GM12878 (cell line): ENCODE measurements around the gene PPP1R36. TPM values are rescaled to one million over a fixed set of nuclear protein-coding genes. Genes with fewer than 3 reads are reported as not detected.

Experiments
- ATAC-seq: fragments of 200-7000 bp; cut with Tn5 transposase; 3 replicates; pipeline ENCODE4 v1.9.1; 2020; ENCODE audit warnings: mild to moderate bottlenecking, moderate library complexity
- BruUV-seq: library from RNA; stranded (reverse); fragments of 400-500 nt; replicated peaks from 2 replicates; lab custom pipeline; 2021; lab: Mats Ljungman, UMichigan
- CTCF ChIA-PET: fragments of 300-600 bp; sonication (Branson Sonifier 250); formaldehyde crosslinking; extraction: SDS; loops from one replicate; lab custom pipeline; 2021; ENCODE audit warnings: inconsistent platforms; lab: Yijun Ruan, JAX
- POLR2A ChIA-PET: fragments of 350-600 bp; formaldehyde crosslinking; extraction: SDS; loops from one replicate; lab custom pipeline; 2021; ENCODE audit warnings: inconsistent platforms; lab: Charles Lee
- RAD21 ChIA-PET: fragments of 300-600 bp; sonication (Branson Sonifier 250); formaldehyde crosslinking; loops from one replicate; lab custom pipeline; 2023; ENCODE audit warnings: antibody characterized with exemption; ENCODE audit not compliant: unreplicated experiment; lab: Charles Lee
- SMC1A ChIA-PET: fragments of 300-600 bp; sonication (Branson Sonifier 250); formaldehyde crosslinking; loops from one replicate; lab custom pipeline; 2023; ENCODE audit not compliant: unreplicated experiment, uncharacterized antibody; lab: Charles Lee
- DNase-seq: peaks from one replicate; pipeline ENCODE4 v3.0.0-alpha.2; 2011; ENCODE audit warnings: low read depth, low spot score
- FAIRE-seq: peaks from 3 replicates; lab custom pipeline; 2011; peaks lifted over from hg19 to GRCh38; lab: Jason Lieb, UNC
- H2AFZ ChIP-seq: 2 replicates; pipeline ENCODE4 v1.6.0; 2011; ENCODE audit warnings: low read depth, low read length, control low read depth; ENCODE audit not compliant: control insufficient read depth
- H3K27ac ChIP-seq: 2 replicates; pipeline ENCODE4 v1.5.1; 2011; ENCODE audit warnings: control low read depth; ENCODE audit not compliant: control insufficient read depth, insufficient read depth
- H3K27me3 ChIP-seq, 2 experiments: replicated peaks in 1 of 2; 2 replicates each; pipeline versions ENCODE4 v1.6.0 to v1.6.1; 2011; ENCODE audit warnings: low read length in 1 of 2; ENCODE audit not compliant: control insufficient read depth in 2 of 2, insufficient read depth in 2 of 2
- H3K36me3 ChIP-seq, 2 experiments: 2 replicates each; pipeline ENCODE4 v1.5.1; 2011; ENCODE audit warnings: low read length in 1 of 2; ENCODE audit not compliant: control insufficient read depth in 2 of 2, insufficient read depth in 2 of 2
- H3K4me1 ChIP-seq: 2 replicates; pipeline ENCODE4 v1.6.1; 2011; ENCODE audit warnings: mild to moderate bottlenecking, low read length, moderate library complexity, mixed read lengths; ENCODE audit not compliant: control insufficient read depth, insufficient read depth
- H3K4me2 ChIP-seq: 2 replicates; pipeline ENCODE4 v1.6.0; 2011; ENCODE audit warnings: control low read depth; ENCODE audit not compliant: control insufficient read depth, insufficient read depth
- H3K4me3 ChIP-seq: fragments of 200-600 bp; sonication (generic); 2 replicates; pipeline ENCODE4 v1.5.1; 2016
- H3K79me2 ChIP-seq: 2 replicates; pipeline ENCODE4 v1.6.0; 2011; ENCODE audit warnings: low read length; ENCODE audit not compliant: control insufficient read depth, insufficient read depth
- H3K9ac ChIP-seq: 2 replicates; pipeline ENCODE4 v1.8.0; 2011; ENCODE audit warnings: low read length, control low read depth, mixed read lengths; ENCODE audit not compliant: control insufficient read depth, insufficient read depth
- H3K9me3 ChIP-seq: replicated peaks from 3 replicates; pipeline ENCODE4 v1.5.1; 2011; ENCODE audit warnings: mild to moderate bottlenecking, low read length; ENCODE audit not compliant: control insufficient read depth, insufficient read depth
- H4K20me1 ChIP-seq: 2 replicates; pipeline ENCODE4 v1.6.0; 2011; ENCODE audit not compliant: control insufficient read depth, insufficient read depth
- PKNOX1 ChIP-seq: fragments of 450-650 bp; IDR thresholded peaks from 2 replicates; pipeline ENCODE4 v1.6.1; 2016; ENCODE audit warnings: mild to moderate bottlenecking
- RELA ChIP-seq: fragments of 450-650 bp; IDR thresholded peaks from 2 replicates; pipeline ENCODE4 v1.8.0; 2014; ENCODE audit warnings: borderline replicate concordance; ENCODE audit not compliant: partially characterized antibody
- SREBF1 ChIP-seq: IDR thresholded peaks from 2 replicates; pipeline ENCODE4 v1.6.1; 2012; ENCODE audit warnings: mild to moderate bottlenecking, low read length
- TAF1 ChIP-seq: IDR thresholded peaks from 2 replicates; pipeline ENCODE4 v1.6.1; 2011; ENCODE audit warnings: mild to moderate bottlenecking, low read depth, low read length, borderline replicate concordance
- ZZZ3 ChIP-seq: IDR thresholded peaks from 2 replicates; pipeline ENCODE4 v1.6.1; 2011; ENCODE audit warnings: low read depth; ENCODE audit not compliant: control insufficient read depth, insufficient read length
- WGBS: methylation state at CpG from one replicate; pipeline ENCODE4 v1.1.6; 2016; ENCODE audit warnings: low lambda C conversion rate; ENCODE audit not compliant: insufficient replicate concordance, insufficient coverage; ENCODE audit errors: missing lambda C conversion rate; 5-methylcytosine and 5-hydroxymethylcytosine counted together
- in situ Hi-C: fragments of 300-500 bp; cut with MboI; formaldehyde crosslinking; loops from 9 replicates; pipeline ENCODE4 v1.14.3; 2018; ENCODE audit warnings: mixed read lengths
- intact Hi-C: fragments of 100-400 bp; cut with micrococcal nuclease; formaldehyde crosslinking; loops from one replicate; pipeline ENCODE4 v1.14.2; 2022; ENCODE audit not compliant: unreplicated experiment
- polyA plus RNA-seq, 11 experiments: library from polyadenylated mRNA; depleted of rRNA in 4 of 11; unstranded in 6 of 11; stranded (reverse) in 5 of 11; fragments of >200 nt; fragmentation: Nextera tagmentation in 4 of 11; fragmentation: Illumina TruSeq in 1 of 11; extraction: Ambion mirVana in 4 of 11; extraction: Trizol in 1 of 11; gene quantifications; 1 replicate in 1 of 11; 2 replicates in 10 of 11; pipeline versions ENCODE4 v1.2.1 to v1.2.3, GENCODE V29; 2011 to 2016; ENCODE audit warnings: inconsistent platforms in 2 of 11, missing spikeins in 2 of 11, low read depth in 1 of 11
- total RNA-seq, 4 experiments: library from RNA; depleted of rRNA in 3 of 4; stranded (reverse); fragments of >200 nt in 3 of 4; fragmentation: Illumina TruSeq in 1 of 4; extraction: Trizol in 1 of 4; gene quantifications; 2 replicates each; pipeline versions ENCODE4 v1.2.1 to v1.2.3, GENCODE V29; 2013 to 2021

Gene PPP1R36
- total and polyA plus RNA-seq, 10 of the 15 experiments (the other 5 are each of a cell fraction or from before 2014, with no cell fraction given): 0.12 to 0.13 TPM; not detected in 8

DNA sequence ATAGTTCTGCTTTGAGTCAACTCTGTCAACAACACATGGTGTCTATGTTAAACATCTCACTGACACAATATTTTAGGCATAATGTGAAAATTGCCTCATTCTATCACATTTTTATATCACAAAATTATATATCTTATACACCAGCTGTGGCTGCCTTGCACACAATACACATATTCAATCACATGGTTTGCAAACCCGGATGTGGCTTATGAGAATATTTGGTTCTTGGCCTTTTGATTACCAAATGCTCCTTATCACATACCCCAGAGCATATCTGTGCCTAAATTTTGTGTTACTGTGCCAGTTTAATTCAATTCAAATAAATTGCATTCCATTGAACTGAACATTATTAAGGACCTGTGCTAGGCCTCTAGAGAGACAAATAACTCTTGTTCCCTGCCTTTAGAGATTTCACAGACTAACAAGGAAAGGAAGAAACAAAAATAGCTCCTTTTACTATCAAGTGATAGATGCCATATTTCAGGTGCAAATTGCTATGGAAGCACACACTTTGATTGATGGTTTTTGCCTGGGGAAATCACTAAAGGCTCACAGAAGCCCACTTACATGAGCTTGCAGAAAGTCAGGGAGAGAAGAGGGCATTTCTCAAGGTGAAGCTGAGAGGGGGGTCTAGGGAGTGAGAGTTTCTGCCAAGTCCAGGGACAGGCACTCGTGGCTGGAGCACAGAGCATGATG is 63.4 kb downstream of the PPP1R36 start:
- no peaks in the 10 kb centered on the region; a peak in 1 of 4 replicates for H3K27me3 ChIP-seq
- FAIRE-seq (no peak), ATAC-seq (no peak), DNase-seq (no peak)
- H3K79me2 ChIP-seq: no peaks in the 10 kb centered on the region
- H3K4me1 ChIP-seq: no peaks in the 10 kb centered on the region
- CTCF ChIA-PET: interaction anchor here (0.8 to 1.2 kb wide), 2 partner anchors 23 to 24 kb away, joined by 3 read pairs; no protein-coding TSS in a partner anchor
- no peak overlapping the region for H3K9ac ChIP-seq
- SMC1A ChIA-PET: interaction anchor here (1.4 to 2.8 kb wide), 3 partner anchors 9 to 26 kb away, joined by 3 to 6 read pairs (median 4); no protein-coding TSS in a partner anchor
- H3K4me3 ChIP-seq: no peak overlapping the region
- POLR2A ChIA-PET: interaction anchor here (0.6 kb wide), 1 partner anchor 288 kb away, joined by 3 read pairs; no protein-coding TSS in a partner anchor
- in situ Hi-C loops: no loop called here
- intact Hi-C loops: no loop called here
- no peak overlapping the region for H2AFZ ChIP-seq
- no TSS peak for BruUV-seq
- H3K36me3 ChIP-seq: no peaks in the 10 kb centered on the region
- H3K4me2 ChIP-seq: no peak overlapping the region
- RAD21 ChIA-PET: interaction anchor here (1.0 to 1.6 kb wide), 2 partner anchors 16 to 61 kb away, joined by 3 read pairs; no protein-coding TSS in a partner anchor
- no peaks in the 10 kb centered on the region for H4K20me1 ChIP-seq
- WGBS: 46% methylated on average over 2 of the region's 2 CpGs
- no peak overlapping the region for H3K27ac ChIP-seq
- no peak for TF ChIP-seq RELA
- TF ChIP-seq SREBF1: no peak
- no peak for TF ChIP-seq PKNOX1
- no peak for TF ChIP-seq TAF1
- TF ChIP-seq ZZZ3: no peak
- no peaks in the 10 kb centered on the region for H3K9me3 ChIP-seq
